A549 (cell line): Measurements from ENCODE around the gene ZNF143. TPM values are rescaled to one million over a fixed set of nuclear protein-coding genes. Genes with fewer than 3 reads are reported as not detected.

Experiments used
- ATAC-seq, 2 experiments: fragments of 200-7000 bp in 1 of 2; fragments of >200 bp in 1 of 2; cut with Nextera tagmentation in 1 of 2; cut with Tn5 transposase in 1 of 2; 3 replicates each; pipeline versions ENCODE4 v1.8.0 to v1.9.1; 2018 to 2020; ENCODE audit warnings: mild to moderate bottlenecking in 1 of 2, moderate library complexity in 1 of 2
- CTCF ChIA-PET: fragments of 300-600 bp; sonication (Branson Sonifier 250); formaldehyde crosslinking; extraction: SDS; loops from one replicate; lab custom pipeline; 2021; ENCODE audit warnings: antibody characterized with exemption, inconsistent platforms; lab: Yijun Ruan, JAX
- POLR2A ChIA-PET: fragments of 350-600 bp; formaldehyde crosslinking; extraction: SDS; loops from one replicate; lab custom pipeline; 2021; ENCODE audit warnings: antibody characterized with exemption, inconsistent platforms; lab: Yijun Ruan, JAX
- DNase-seq, 2 experiments: peaks; one replicate each; pipeline versions ENCODE4 v3.0.0 to v3.0.0-alpha.2; 2011 to 2016; ENCODE audit warnings: low read depth in 1 of 2, low spot score in 1 of 2
- FAIRE-seq: peaks from 2 replicates; lab custom pipeline; 2011; peaks lifted over from hg19 to GRCh38; lab: Jason Lieb, UNC
- H3K27ac ChIP-seq, 2 experiments: fragments of >200 bp; sonication (Bioruptor Twin); formaldehyde crosslinking; 3 replicates each; pipeline ENCODE4 v1.5.1; 2016 to 2017
- H3K4me1 ChIP-seq: fragments of >200 bp; sonication (Bioruptor Twin); formaldehyde crosslinking; 3 replicates; pipeline ENCODE4 v1.6.1; 2016
- H3K4me2 ChIP-seq: fragments of >200 bp; sonication (Bioruptor Twin); formaldehyde crosslinking; 3 replicates; pipeline ENCODE4 v1.6.1; 2016
- H3K4me3 ChIP-seq: fragments of >200 bp; sonication (Bioruptor Twin); formaldehyde crosslinking; 3 replicates; pipeline ENCODE4 v1.5.1; 2016
- H3K9me3 ChIP-seq: fragments of >200 bp; sonication (Bioruptor Twin); formaldehyde crosslinking; 3 replicates; pipeline ENCODE4 v1.6.1; 2016
- ATOH8 ChIP-seq: fragments of 250-450 bp; sonication (Bioruptor Pico); IDR thresholded peaks from 2 replicates; pipeline ENCODE4 v1.5.0; 2020; ENCODE audit warnings: low read depth, mild to moderate bottlenecking, moderate library complexity
- BHLHE40 ChIP-seq: IDR thresholded peaks from 2 replicates; pipeline ENCODE4 v1.6.1; 2012; ENCODE audit warnings: low read depth, low read length, inconsistent platforms
- CBX2 ChIP-seq: fragments of 200-600 bp; sonication (generic); IDR thresholded peaks from 2 replicates; pipeline ENCODE4 v1.6.1; 2016; ENCODE audit warnings: low read depth, mild to moderate bottlenecking, borderline replicate concordance
- CEBPB ChIP-seq, 2 experiments: fragments of >200 bp in 1 of 2; sonication (Bioruptor Twin) in 1 of 2; formaldehyde crosslinking in 1 of 2; IDR thresholded peaks; 2 replicates each; pipeline ENCODE4 v1.6.1; 2012 to 2016
- CHD2 ChIP-seq: fragments of 150-350 bp; IDR thresholded peaks from 2 replicates; pipeline ENCODE4 v1.6.1; 2014; ENCODE audit warnings: low read length; ENCODE audit not compliant: partially characterized antibody
- EHMT2 ChIP-seq: fragments of 200-600 bp; sonication (generic); IDR thresholded peaks from 2 replicates; pipeline ENCODE4 v1.6.1; 2016; ENCODE audit warnings: antibody characterized with exemption, low read depth, mild to moderate bottlenecking, moderate library complexity
- EP300 ChIP-seq, 2 experiments: fragments of >200 bp; sonication (Bioruptor Twin); formaldehyde crosslinking; IDR thresholded peaks; 2 replicates in 1 of 2; 3 replicates in 1 of 2; pipeline ENCODE4 v1.6.1; 2016 to 2017
- ESRRA ChIP-seq: fragments of 150-350 bp; IDR thresholded peaks from 2 replicates; pipeline ENCODE4 v1.6.1; 2014; ENCODE audit warnings: mild to moderate bottlenecking, low read length, borderline replicate concordance
- GATA3 ChIP-seq: IDR thresholded peaks from 2 replicates; pipeline ENCODE4 v1.6.1; 2012; ENCODE audit warnings: borderline replicate concordance
- HEYL ChIP-seq: fragments of 250-450 bp; sonication (Bioruptor Pico); IDR thresholded peaks from 2 replicates; pipeline ENCODE4 v1.8.0; 2021; ENCODE audit warnings: mild to moderate bottlenecking, moderate library complexity
- HOXA7 ChIP-seq: fragments of 250-450 bp; sonication (Bioruptor Pico); IDR thresholded peaks from 2 replicates; pipeline ENCODE4 v1.5.0; 2020; ENCODE audit warnings: mild to moderate bottlenecking, moderate library complexity
- HOXB5 ChIP-seq: fragments of 250-450 bp; sonication (Bioruptor Pico); IDR thresholded peaks from 2 replicates; pipeline ENCODE4 v1.5.0; 2020; ENCODE audit warnings: mild to moderate bottlenecking, moderate library complexity
- JUN ChIP-seq, 2 experiments: fragments of >200 bp; sonication (Bioruptor Twin); formaldehyde crosslinking; IDR thresholded peaks; 2 replicates in 1 of 2; 3 replicates in 1 of 2; pipeline ENCODE4 v1.6.1; 2016 to 2017
- JUNB ChIP-seq: fragments of >200 bp; sonication (Bioruptor Twin); formaldehyde crosslinking; IDR thresholded peaks from 2 replicates; pipeline ENCODE4 v1.6.1; 2016
- MAFK ChIP-seq: fragments of 450-650 bp; IDR thresholded peaks from 2 replicates; pipeline ENCODE4 v1.6.1; 2014; ENCODE audit not compliant: partially characterized antibody
- MAX ChIP-seq: IDR thresholded peaks from 2 replicates; pipeline ENCODE4 v1.6.1; 2012
- NPAS2 ChIP-seq: fragments of 250-450 bp; sonication (Bioruptor Pico); IDR thresholded peaks from 2 replicates; pipeline ENCODE4 v1.8.0; 2022; ENCODE audit warnings: mild to moderate bottlenecking, moderate library complexity, borderline replicate concordance
- POLR2A ChIP-seq: IDR thresholded peaks from 2 replicates; pipeline ENCODE4 v1.6.1; 2012; ENCODE audit warnings: mild to moderate bottlenecking, low read length
- RAD21 ChIP-seq, 2 experiments: fragments of >200 bp in 1 of 2; sonication (Bioruptor Twin) in 1 of 2; formaldehyde crosslinking in 1 of 2; IDR thresholded peaks in 1 of 2; conservative IDR thresholded peaks in 1 of 2; 2 replicates in 1 of 2; 3 replicates in 1 of 2; pipeline ENCODE4 v1.6.1; 2012 to 2018; ENCODE audit warnings: inconsistent platforms in 1 of 2
- RARB ChIP-seq: fragments of 250-450 bp; sonication (Bioruptor Pico); IDR thresholded peaks from 2 replicates; pipeline ENCODE4 v1.8.0; 2021; ENCODE audit warnings: mild to moderate bottlenecking, moderate library complexity
- RCOR1 ChIP-seq: fragments of 150-350 bp; IDR thresholded peaks from 2 replicates; pipeline ENCODE4 v1.6.1; 2014; ENCODE audit warnings: antibody characterized with exemption, low read length, low read depth
- RFX5 ChIP-seq: fragments of 450-650 bp; IDR thresholded peaks from 2 replicates; pipeline ENCODE4 v1.7.1; 2014; ENCODE audit warnings: antibody characterized with exemption, mild to moderate bottlenecking, moderate library complexity
- RNF2 ChIP-seq: fragments of 200-600 bp; sonication (generic); IDR thresholded peaks from 2 replicates; pipeline ENCODE4 v1.6.1; 2016; ENCODE audit warnings: low read depth, mild to moderate bottlenecking, antibody characterized with exemption, moderate library complexity, borderline replicate concordance
- SREBF2 ChIP-seq: fragments of 450-650 bp; IDR thresholded peaks from 2 replicates; pipeline ENCODE4 v1.6.1; 2014; ENCODE audit warnings: mild to moderate bottlenecking, moderate library complexity
- TP53 ChIP-seq: fragments of 250-450 bp; sonication (Bioruptor Pico); IDR thresholded peaks from 2 replicates; pipeline ENCODE4 v1.5.0; 2021; ENCODE audit warnings: mild to moderate bottlenecking, moderate library complexity
- USF2 ChIP-seq: fragments of 450-650 bp; IDR thresholded peaks from 2 replicates; pipeline ENCODE4 v1.6.1; 2014; ENCODE audit warnings: antibody characterized with exemption
- ZC3H11A ChIP-seq: fragments of 450-650 bp; IDR thresholded peaks from 2 replicates; pipeline ENCODE4 v1.6.1; 2014; ENCODE audit warnings: antibody characterized with exemption, mild to moderate bottlenecking
- ZFP36 ChIP-seq: fragments of 450-650 bp; IDR thresholded peaks from 2 replicates; pipeline ENCODE4 v1.6.1; 2014; ENCODE audit warnings: borderline replicate concordance; ENCODE audit not compliant: partially characterized antibody
- ZNF302 ChIP-seq: fragments of 250-450 bp; sonication (Bioruptor Pico); IDR thresholded peaks from 2 replicates; pipeline ENCODE4 v1.9.0; 2021; ENCODE audit warnings: inconsistent platforms, mild to moderate bottlenecking, moderate library complexity
- ZSCAN20 ChIP-seq: fragments of 250-450 bp; sonication (Bioruptor Pico); IDR thresholded peaks from 2 replicates; pipeline ENCODE4 v1.8.0; 2022; ENCODE audit warnings: mild to moderate bottlenecking, moderate library complexity
- WGBS: methylation state at CpG from one replicate; pipeline ENCODE4 v1.1.6; 2017; ENCODE audit errors: missing lambda C conversion rate; 5-methylcytosine and 5-hydroxymethylcytosine counted together
- polyA plus RNA-seq, 4 experiments: library from polyadenylated mRNA; depleted of rRNA in 3 of 4; stranded (reverse); fragments of >200 nt; fragmentation: RNase III in 1 of 4; extraction: RNeasy Plus Mini Kit Qiagen cat#74134 plus additional on column Dnase treatment in 1 of 4; gene quantifications; 2 replicates in 3 of 4; 3 replicates in 1 of 4; pipeline ENCODE4 v1.2.3, GENCODE V29; 2011 to 2017
- TF ChIP-seq, protein P1 (sequence below): IDR thresholded peaks from 2 replicates; pipeline ENCODE4 v1.6.1; 2012

Gene ZNF143
- polyA plus RNA-seq, 2 of the 4 experiments (the other 2 are of a cell fraction), result 14.4 to 38.4 TPM

DNA sequence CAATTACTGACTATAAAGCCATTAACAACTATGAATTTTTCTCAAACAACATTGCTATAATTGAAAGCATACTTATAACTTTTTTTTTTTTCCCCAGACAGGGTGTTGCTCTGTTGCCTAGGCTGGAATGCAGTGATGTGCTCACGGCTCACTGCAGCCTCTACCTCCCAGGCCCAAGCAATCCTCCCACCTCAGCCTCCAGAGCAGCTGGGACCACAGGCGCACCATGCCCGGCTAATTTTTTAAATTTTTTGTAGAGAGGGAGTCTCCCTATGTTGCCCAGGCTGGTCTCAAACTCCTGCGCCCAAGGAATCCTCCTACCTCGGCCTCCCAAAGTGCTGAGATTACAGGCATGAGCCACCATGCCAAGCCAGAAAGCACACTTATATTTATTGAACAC lies 106.6 kb downstream of the ZNF143 start:
- no peak for TF ChIP-seq ESRRA
- no peak for TF ChIP-seq ZFP36
- no peak for TF ChIP-seq SREBF2
- no peak for TF ChIP-seq JUNB
- TF ChIP-seq ATOH8 (CRISPR knock-in tag), result no peak
- TF ChIP-seq CEBPB (IDR thresholded peaks at IDR 0.05), result no peak
- no peak for TF ChIP-seq RNF2
- no peak for TF ChIP-seq POLR2A
- TF ChIP-seq, protein P1, sequence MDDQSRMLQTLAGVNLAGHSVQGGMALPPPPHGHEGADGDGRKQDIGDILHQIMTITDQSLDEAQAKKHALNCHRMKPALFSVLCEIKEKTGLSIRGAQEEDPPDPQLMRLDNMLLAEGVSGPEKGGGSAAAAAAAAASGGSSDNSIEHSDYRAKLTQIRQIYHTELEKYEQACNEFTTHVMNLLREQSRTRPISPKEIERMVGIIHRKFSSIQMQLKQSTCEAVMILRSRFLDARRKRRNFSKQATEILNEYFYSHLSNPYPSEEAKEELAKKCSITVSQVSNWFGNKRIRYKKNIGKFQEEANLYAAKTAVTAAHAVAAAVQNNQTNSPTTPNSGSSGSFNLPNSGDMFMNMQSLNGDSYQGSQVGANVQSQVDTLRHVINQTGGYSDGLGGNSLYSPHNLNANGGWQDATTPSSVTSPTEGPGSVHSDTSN, result no peak
- no peak for TF ChIP-seq HOXB5 (CRISPR knock-in tag)
- no peak for TF ChIP-seq GATA3
- no peak for TF ChIP-seq CBX2
- TF ChIP-seq ZSCAN20 (CRISPR knock-in tag), result no peak
- TF ChIP-seq NPAS2 (CRISPR knock-in tag), result no peak
- TF ChIP-seq BHLHE40, result no peak
- no peak for TF ChIP-seq JUN (IDR thresholded peaks at IDR 0.05)
- no peak for TF ChIP-seq ZNF302
- no peak for TF ChIP-seq USF2
- no peak for TF ChIP-seq RFX5
- no peak for TF ChIP-seq MAX
- TF ChIP-seq, all 56 proteins: peak for 0
- POLR2A ChIA-PET, result interaction anchor here (0.5 kb wide), 1 partner anchor 61 kb away, joined by 6 read pairs; no protein-coding TSS in a partner anchor
- no peak overlapping the region for H3K4me3 ChIP-seq
- no peak for DNase-seq
- peak overlapping the region; percentile 78 to 83; a peak in 5 of 6 replicates for H3K27ac ChIP-seq
- no peaks in the 10 kb centered on the region for H3K9me3 ChIP-seq
- 91% methylated on average over 5 of the region's 5 CpGs for WGBS
- no peak for ATAC-seq
- peaks cover 64% of the 10 kb centered on the region for H3K4me1 ChIP-seq
- H3K4me2 ChIP-seq, result no peak overlapping the region
- CTCF ChIA-PET, result interaction anchor here (1.2 to 7.2 kb wide), 3 partner anchors 29 to 46 kb away, joined by 3 to 33 read pairs (median 19); no protein-coding TSS in a partner anchor
- no peak for FAIRE-seq

DNA sequence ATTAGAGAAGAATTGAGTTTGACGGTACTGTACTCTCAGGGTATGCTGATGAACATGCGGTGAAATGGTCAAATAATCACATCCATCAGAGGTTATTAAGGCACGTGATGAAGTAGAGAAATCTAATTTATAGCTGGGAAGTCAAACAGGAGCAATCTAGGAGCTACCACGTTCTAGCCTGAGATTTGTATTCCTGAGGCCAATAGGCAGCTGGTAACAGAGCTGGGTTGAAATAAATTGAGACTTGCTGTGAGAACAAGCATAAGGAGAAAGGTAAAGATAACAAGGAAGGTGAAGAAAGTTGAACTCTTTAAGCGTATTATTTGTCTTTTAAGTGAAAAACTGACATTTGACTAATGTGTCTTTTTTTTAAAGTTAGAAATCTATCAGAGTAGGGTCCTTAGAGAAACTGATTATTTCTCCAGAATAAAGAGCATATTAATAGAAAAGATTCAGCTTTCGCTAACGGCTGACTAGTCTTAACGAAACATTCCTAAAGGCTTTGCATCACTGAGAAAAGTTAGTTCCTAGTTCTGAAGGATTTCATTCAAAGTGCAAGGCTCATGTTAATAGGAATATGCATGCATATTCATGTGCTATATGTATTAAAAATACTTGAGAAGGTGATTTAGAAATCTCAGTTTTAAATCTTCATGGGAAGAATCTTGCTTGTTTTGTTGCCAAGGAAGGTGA lies 107.5 kb downstream of the ZNF143 start:
- ATAC-seq (no peak), FAIRE-seq (no peak), DNase-seq (no peak)
- POLR2A ChIA-PET, result no interaction called here
- Histone ChIP-seq H3K9me3 (no peaks in the 10 kb centered on the region), H3K4me3 (no peak overlapping the region), H3K27ac (peak overlapping the region; percentile 83 to 84), H3K4me2 (peak overlapping the region; percentile 92), H3K4me1 (peaks cover 64% of the 10 kb centered on the region)
- CTCF ChIA-PET, result interaction anchor here (1.1 to 4.3 kb wide), 4 partner anchors 9 to 191 kb away, joined by 3 to 19 read pairs (median 8); no protein-coding TSS in a partner anchor
- WGBS, result 68% methylated on average over 8 of the region's 8 CpGs
- TF ChIP-seq EHMT2 (no peak), RAD21 (conservative IDR thresholded peaks at IDR 0.05 in 1 of 2, IDR thresholded peaks at IDR 0.05 in 1 of 2) (no peak), ZFP36 (no peak), HEYL (CRISPR knock-in tag) (no peak), ZC3H11A (no peak), RARB (CRISPR knock-in tag) (no peak), MAFK (no peak), HOXA7 (no peak), POLR2A (no peak), MAX (no peak), BHLHE40 (no peak), GATA3 (no peak), CEBPB (IDR thresholded peaks at IDR 0.05) (no peak), RCOR1 (no peak), CHD2 (no peak), EP300 (IDR thresholded peaks at IDR 0.05) (no peak), TP53 (CRISPR knock-in tag) (no peak)
